ENCODE measurements around the gene SUSD5. TPM values are rescaled to one million over a fixed set of nuclear protein-coding genes. Genes with fewer than 3 reads are reported as not detected.
A peak's percentile ranks its signal among the peaks of the same experiment; 100 is the strongest.
"Not testable (repeated sequence)": the region's sequence is repeated elsewhere in the genome, so short reads cannot be mapped to it uniquely, and the experiment has no call there.

Gene SUSD5
- total RNA-seq, 1 experiment from 2014 or later, result not detected

DNA sequence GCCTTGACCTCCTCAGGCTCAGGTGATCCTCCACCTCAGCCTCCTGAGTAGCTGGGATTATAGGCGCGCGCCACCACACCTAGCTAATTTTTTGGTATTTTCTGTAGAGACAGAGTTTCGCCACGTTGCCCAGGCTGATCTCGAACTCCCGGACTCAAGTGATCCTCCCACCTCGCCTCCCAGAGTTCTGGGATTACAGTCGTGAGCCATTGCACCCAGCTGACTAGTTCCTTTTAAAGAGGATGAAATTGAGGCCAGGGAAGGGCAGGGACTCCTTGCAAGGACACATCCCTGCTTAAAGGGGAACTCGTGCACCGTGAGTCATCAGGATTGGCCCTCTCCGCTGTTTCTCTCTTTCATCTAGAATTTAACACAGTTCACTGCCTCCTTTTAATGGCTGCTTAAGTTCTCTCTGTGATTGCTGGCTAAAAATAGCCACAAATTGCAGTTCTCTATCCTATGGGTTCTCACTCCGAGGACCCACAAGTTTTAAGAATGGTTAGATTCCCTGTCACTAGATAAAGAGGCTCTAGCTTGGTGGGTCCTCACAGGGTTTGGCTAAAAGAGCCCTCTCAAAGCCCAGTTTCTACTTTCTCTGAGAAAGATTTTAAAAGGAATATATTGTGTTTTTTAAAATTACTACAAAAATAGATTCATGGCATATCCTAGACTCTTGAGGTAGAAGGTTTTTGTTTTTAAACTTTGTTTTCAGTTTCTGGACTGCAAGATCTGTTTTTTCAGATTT, 103.4 kb downstream of the SUSD5 start:
- peaks cover 2% of the 10 kb centered on the region; the same call in 1 of the 2 replicates for H3K36me3 ChIP-seq (ENCODE audit: insufficient read depth, low read length)
- H3K4me3 ChIP-seq (ENCODE audit: low read length), result peak overlapping the region; percentile 76
- peak overlapping the region; percentile 73 for H3K27ac ChIP-seq (ENCODE audit: low read length)
- H3K4me1 ChIP-seq (ENCODE audit: low read length), result peaks cover 29% of the 10 kb centered on the region
- H4K20me1 ChIP-seq (ENCODE audit: insufficient read depth, low read depth, low read length), result no peaks in the 10 kb centered on the region
- no peaks in the 10 kb centered on the region for H3K27me3 ChIP-seq (ENCODE audit: low read length)
- peaks cover 43% of the 10 kb centered on the region for H3K79me2 ChIP-seq (ENCODE audit: low read length)
- peak; percentile 87 for DNase-seq
- H3K9me2 ChIP-seq (replicated peaks; ENCODE audit: insufficient read depth, low read length), result no peaks in the 10 kb centered on the region
- H2AFZ ChIP-seq (ENCODE audit: low read length), result peak overlapping the region; percentile 95
- H3K4me2 ChIP-seq (ENCODE audit: low read depth, low read length, poor library complexity, severe bottlenecking), result peak overlapping the region; percentile 91
- H3K9ac ChIP-seq (ENCODE audit: low read length), result peak overlapping the region; percentile 91
- H3K9me3 ChIP-seq (ENCODE audit: low read length), result no peaks in the 10 kb centered on the region

DNA sequence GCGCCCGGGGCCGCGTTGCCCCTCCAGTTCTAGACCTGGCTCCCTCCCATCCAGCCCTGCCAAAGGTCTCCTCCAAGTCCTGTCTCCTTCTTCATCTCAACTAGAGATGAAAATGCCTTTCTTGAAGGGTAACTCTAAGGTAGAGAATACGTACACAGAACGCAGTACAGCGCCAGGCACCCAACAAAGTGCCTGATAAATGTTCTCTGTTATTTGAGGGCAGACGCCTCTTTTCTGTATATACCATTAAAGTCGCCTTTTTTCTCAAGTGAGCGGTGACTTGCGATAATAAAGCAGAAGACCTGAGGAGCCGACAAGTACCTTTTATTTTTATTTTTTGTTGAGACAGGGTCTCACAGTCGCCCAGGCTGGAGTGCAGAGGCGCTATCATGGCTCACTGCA, 104.0 kb downstream of the SUSD5 start:
- Histone ChIP-seq H3K9ac (ENCODE audit: low read length) (peak overlapping the region; percentile 91), H2AFZ (ENCODE audit: low read length) (peak overlapping the region; percentile 65; the same call in 1 of the 2 replicates)
- no peak for DNase-seq

DNA sequence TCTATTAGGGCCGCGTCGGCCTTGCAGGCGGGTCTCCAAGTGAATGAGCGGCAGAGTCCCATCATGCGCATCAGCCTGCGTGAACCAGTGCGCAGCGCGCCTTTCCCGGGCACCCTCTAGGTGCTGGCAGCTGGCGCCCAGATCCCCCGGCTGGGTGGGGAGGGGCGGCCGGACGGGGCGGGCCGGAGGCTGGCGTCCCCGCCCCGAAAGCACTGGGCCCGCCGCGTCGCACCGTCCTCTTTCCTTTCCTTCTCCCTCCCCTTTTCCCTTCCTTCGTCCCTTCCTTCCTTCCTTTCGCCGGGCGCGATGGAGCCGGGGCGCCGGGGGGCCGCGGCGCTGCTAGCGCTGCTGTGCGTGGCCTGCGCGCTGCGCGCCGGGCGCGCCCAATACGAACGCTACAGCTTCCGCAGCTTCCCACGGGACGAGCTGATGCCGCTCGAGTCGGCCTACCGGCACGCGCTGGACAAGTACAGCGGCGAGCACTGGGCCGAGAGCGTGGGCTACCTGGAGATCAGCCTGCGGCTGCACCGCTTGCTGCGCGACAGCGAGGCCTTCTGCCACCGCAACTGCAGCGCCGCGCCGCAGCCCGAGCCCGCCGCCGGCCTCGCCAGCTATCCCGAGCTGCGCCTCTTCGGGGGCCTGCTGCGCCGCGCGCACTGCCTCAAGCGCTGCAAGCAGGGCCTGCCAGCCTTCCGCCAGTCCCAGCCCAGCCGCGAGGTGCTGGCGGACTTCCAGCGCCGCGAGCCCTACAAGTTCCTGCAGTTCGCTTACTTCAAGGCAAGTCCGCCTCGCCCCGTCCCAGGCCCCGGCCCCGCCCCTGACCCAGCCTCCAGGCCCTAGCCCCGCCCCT, 104.6 kb downstream of the SUSD5 start, which contains the start of gene CRTAP:
Gene CRTAP (plus strand): TSS at position 243 of the 850 bp plus-strand sequence. CDS start 64 bp downstream, at position 307.
- Histone ChIP-seq H3K79me2 (ENCODE audit: low read length) (peaks cover 43% of the 10 kb centered on the region), H4K20me1 (ENCODE audit: insufficient read depth, low read depth, low read length) (no peaks in the 10 kb centered on the region), H3K4me1 (ENCODE audit: low read length) (peaks cover 29% of the 10 kb centered on the region), H3K27ac (ENCODE audit: low read length) (peak within 1 kb of the TSS; percentile 87), H3K9me3 (ENCODE audit: low read length) (no peaks in the 10 kb centered on the region), H3K27me3 (ENCODE audit: low read length) (no peaks in the 10 kb centered on the region), H3K4me2 (ENCODE audit: low read depth, low read length, poor library complexity, severe bottlenecking) (peak within 1 kb of the TSS; percentile 91), H3K9me2 (replicated peaks; ENCODE audit: insufficient read depth, low read length) (no peaks in the 10 kb centered on the region), H3K9ac (ENCODE audit: low read length) (peak within 1 kb of the TSS; percentile 91), H2AFZ (ENCODE audit: low read length) (peak within 1 kb of the TSS; percentile 65), H3K4me3 (ENCODE audit: low read length) (peak within 1 kb of the TSS; percentile 76), H3K36me3 (ENCODE audit: insufficient read depth, low read length) (no peaks in the 10 kb centered on the region)
- peak; percentile 98 for DNase-seq

More for the DNA sequence above, 104.0 kb downstream of the SUSD5 start:
- Histone ChIP-seq H3K4me3 (ENCODE audit: low read length) (peak overlapping the region; percentile 76), H3K9me2 (replicated peaks; ENCODE audit: insufficient read depth, low read length) (no peaks in the 10 kb centered on the region), H4K20me1 (ENCODE audit: insufficient read depth, low read depth, low read length) (no peaks in the 10 kb centered on the region), H3K36me3 (ENCODE audit: insufficient read depth, low read length) (no peaks in the 10 kb centered on the region), H3K4me2 (ENCODE audit: low read depth, low read length, poor library complexity, severe bottlenecking) (peak overlapping the region; percentile 91), H3K27me3 (ENCODE audit: low read length) (no peaks in the 10 kb centered on the region), H3K27ac (ENCODE audit: low read length) (peak overlapping the region; percentile 73), H3K4me1 (ENCODE audit: low read length) (peaks cover 29% of the 10 kb centered on the region), H3K79me2 (ENCODE audit: low read length) (peaks cover 43% of the 10 kb centered on the region), H3K9me3 (ENCODE audit: low read length) (no peaks in the 10 kb centered on the region)

DNA sequence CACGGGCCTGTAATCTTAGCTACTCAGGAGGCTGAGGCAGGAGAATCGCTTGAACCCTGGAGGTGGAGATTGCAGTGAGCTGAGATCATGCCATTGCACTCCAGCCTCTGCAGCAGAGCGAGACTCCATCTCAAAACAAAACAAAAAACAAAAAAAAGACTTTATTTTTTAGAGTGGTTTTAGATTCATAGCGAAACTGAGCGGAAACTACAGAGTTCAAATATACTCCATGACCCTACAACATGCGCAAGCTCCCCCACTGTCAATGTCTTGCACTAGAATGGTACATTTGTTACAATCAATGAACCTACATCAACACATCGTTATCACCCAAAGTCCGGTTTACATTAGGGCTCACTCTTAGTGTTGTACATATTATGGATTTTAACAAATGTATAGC, 107.0 kb downstream of the SUSD5 start:
- DNase-seq, result no peak
- no peak overlapping the region for H3K9ac ChIP-seq (ENCODE audit: low read length)

DNA sequence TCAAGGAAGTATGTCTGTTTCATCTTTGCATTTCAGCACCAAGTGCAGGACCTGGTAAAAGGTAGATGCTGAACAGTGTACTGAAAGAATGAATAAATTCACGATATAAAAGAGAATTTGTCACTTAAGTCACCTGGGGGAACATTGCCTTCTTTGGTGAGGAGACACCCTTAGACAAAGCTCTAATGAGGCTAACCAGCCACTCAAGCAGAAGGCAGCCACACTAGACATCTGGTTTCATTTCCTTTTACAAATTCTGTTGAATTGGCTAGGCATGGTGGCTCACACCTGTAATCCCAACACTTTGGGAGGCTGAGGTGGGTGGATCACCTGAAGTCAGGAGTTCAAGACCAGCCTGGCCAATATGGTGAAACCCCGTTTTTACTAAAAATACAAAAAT, 111.8 kb downstream of the SUSD5 start:
- H3K9me3 ChIP-seq (ENCODE audit: low read length); H3K27me3 ChIP-seq (ENCODE audit: low read length); H3K4me3 ChIP-seq (ENCODE audit: low read length); H3K79me2 ChIP-seq (ENCODE audit: low read length); H4K20me1 ChIP-seq (ENCODE audit: insufficient read depth, low read depth, low read length); H3K9me2 ChIP-seq (replicated peaks; ENCODE audit: insufficient read depth, low read length); H2AFZ ChIP-seq (ENCODE audit: low read length); H3K36me3 ChIP-seq (ENCODE audit: insufficient read depth, low read length); H3K27ac ChIP-seq (ENCODE audit: low read length); H3K4me1 ChIP-seq (ENCODE audit: low read length); H3K4me2 ChIP-seq (ENCODE audit: low read depth, low read length, poor library complexity, severe bottlenecking); DNase-seq; H3K9ac ChIP-seq (ENCODE audit: low read length): not testable (repeated sequence)

More for the DNA sequence above, 107.0 kb downstream of the SUSD5 start:
- Histone ChIP-seq H3K27ac (ENCODE audit: low read length) (no peak overlapping the region), H3K79me2 (ENCODE audit: low read length) (peaks cover 21% of the 10 kb centered on the region), H3K4me2 (ENCODE audit: low read depth, low read length, poor library complexity, severe bottlenecking) (no peak overlapping the region), H3K9me3 (ENCODE audit: low read length) (no peaks in the 10 kb centered on the region), H3K4me3 (ENCODE audit: low read length) (no peak overlapping the region), H3K36me3 (ENCODE audit: insufficient read depth, low read length) (no peaks in the 10 kb centered on the region), H2AFZ (ENCODE audit: low read length) (no peak overlapping the region), H3K27me3 (ENCODE audit: low read length) (no peaks in the 10 kb centered on the region), H3K4me1 (ENCODE audit: low read length) (peaks cover 29% of the 10 kb centered on the region), H4K20me1 (ENCODE audit: insufficient read depth, low read depth, low read length) (no peaks in the 10 kb centered on the region), H3K9me2 (replicated peaks; ENCODE audit: insufficient read depth, low read length) (no peaks in the 10 kb centered on the region)

DNA sequence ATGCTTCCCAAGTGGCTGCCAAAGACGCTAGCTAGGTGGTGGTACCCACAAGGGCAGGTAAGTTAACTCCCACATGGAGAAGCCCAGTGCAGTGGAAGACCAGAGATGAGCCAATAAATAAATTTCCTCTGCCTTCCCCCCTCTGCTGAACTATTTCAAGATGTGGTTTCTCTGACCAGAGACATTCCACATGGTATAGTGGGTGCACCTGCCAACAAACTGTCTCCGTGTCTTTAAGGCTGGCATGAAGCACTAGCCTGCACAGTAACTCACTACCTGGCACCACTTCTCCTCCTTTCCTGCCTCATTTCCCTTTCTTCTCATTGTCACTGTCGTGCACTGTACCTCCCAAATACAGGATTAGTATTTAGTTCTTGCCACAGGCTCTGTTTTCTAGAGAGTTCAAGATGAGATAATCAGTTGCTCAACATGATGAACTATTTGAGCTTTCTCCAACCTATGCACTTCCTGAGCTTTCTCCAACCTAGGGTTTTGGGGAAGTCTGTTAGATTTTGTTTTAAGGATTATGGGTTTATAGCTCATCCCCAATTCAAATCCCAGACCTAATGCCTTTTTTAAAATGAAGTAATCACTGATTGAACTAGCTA, 113.2 kb downstream of the SUSD5 start:
- Histone ChIP-seq H3K9ac (ENCODE audit: low read length) (no peak overlapping the region), H3K27ac (ENCODE audit: low read length) (no peak overlapping the region), H3K9me2 (replicated peaks; ENCODE audit: insufficient read depth, low read length) (no peaks in the 10 kb centered on the region), H3K4me2 (ENCODE audit: low read depth, low read length, poor library complexity, severe bottlenecking) (no peak overlapping the region), H2AFZ (ENCODE audit: low read length) (no peak overlapping the region), H3K4me1 (ENCODE audit: low read length) (no peaks in the 10 kb centered on the region), H4K20me1 (ENCODE audit: insufficient read depth, low read depth, low read length) (no peaks in the 10 kb centered on the region), H3K79me2 (ENCODE audit: low read length) (no peaks in the 10 kb centered on the region), H3K36me3 (ENCODE audit: insufficient read depth, low read length) (no peaks in the 10 kb centered on the region), H3K9me3 (ENCODE audit: low read length) (no peaks in the 10 kb centered on the region), H3K27me3 (ENCODE audit: low read length) (no peaks in the 10 kb centered on the region), H3K4me3 (ENCODE audit: low read length) (no peak overlapping the region)
- no peak for DNase-seq

DNA sequence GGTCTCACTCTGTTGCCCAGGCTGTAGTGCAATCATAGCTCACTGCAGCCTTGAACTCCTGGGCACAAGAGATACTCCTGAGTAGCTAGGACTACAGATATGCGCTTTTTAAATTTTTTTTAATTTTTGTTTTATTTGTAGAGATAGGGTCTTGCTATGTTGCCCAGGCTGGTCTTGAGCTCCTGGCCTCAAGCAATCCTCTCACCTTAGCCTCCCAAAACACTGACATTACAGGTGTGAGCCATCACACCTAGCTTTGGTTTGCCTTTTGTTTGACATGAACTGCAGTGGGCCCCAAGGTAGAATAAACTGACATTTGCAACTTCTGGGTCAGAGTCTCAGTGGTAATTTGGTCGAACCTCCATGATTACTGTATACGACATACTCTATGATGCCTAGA, 113.8 kb downstream of the SUSD5 start:
- Histone ChIP-seq H3K36me3 (ENCODE audit: insufficient read depth, low read length) (no peaks in the 10 kb centered on the region), H3K4me3 (ENCODE audit: low read length) (no peak overlapping the region), H3K4me1 (ENCODE audit: low read length) (no peaks in the 10 kb centered on the region), H3K4me2 (ENCODE audit: low read depth, low read length, poor library complexity, severe bottlenecking) (no peak overlapping the region), H3K9me3 (ENCODE audit: low read length) (no peaks in the 10 kb centered on the region), H3K9me2 (replicated peaks; ENCODE audit: insufficient read depth, low read length) (no peaks in the 10 kb centered on the region), H3K9ac (ENCODE audit: low read length) (no peak overlapping the region), H3K27ac (ENCODE audit: low read length) (no peak overlapping the region), H2AFZ (ENCODE audit: low read length) (no peak overlapping the region), H4K20me1 (ENCODE audit: insufficient read depth, low read depth, low read length) (no peaks in the 10 kb centered on the region), H3K79me2 (ENCODE audit: low read length) (no peaks in the 10 kb centered on the region), H3K27me3 (ENCODE audit: low read length) (no peaks in the 10 kb centered on the region)
- no peak for DNase-seq

DNA sequence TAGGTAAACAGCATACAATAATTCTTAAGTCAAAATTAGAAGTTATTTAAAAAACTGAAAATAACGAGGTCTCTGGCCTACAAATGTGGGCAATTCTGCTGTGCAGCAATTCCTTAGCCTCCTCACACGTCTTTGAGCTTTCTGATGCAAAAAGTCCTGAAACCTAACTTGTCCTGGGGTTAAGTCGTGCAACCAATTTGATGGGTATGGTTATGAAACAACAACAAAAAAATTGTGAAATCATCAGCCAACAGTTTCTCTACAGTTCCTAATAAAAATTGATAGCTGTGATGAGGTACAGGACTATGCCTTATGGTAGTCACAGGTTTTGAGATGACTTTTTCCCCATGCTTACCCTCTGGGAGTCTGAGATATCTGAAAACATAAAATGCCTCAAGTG, 115.1 kb downstream of the SUSD5 start:
- Histone ChIP-seq H2AFZ (ENCODE audit: low read length) (no peak overlapping the region), H3K27ac (ENCODE audit: low read length) (no peak overlapping the region), H3K79me2 (ENCODE audit: low read length) (no peaks in the 10 kb centered on the region), H3K4me2 (ENCODE audit: low read depth, low read length, poor library complexity, severe bottlenecking) (no peak overlapping the region), H3K36me3 (ENCODE audit: insufficient read depth, low read length) (no peaks in the 10 kb centered on the region), H3K27me3 (ENCODE audit: low read length) (no peaks in the 10 kb centered on the region), H3K4me3 (ENCODE audit: low read length) (no peak overlapping the region), H3K9me3 (ENCODE audit: low read length) (no peaks in the 10 kb centered on the region), H3K4me1 (ENCODE audit: low read length) (no peaks in the 10 kb centered on the region), H3K9ac (ENCODE audit: low read length) (no peak overlapping the region), H3K9me2 (replicated peaks; ENCODE audit: insufficient read depth, low read length) (no peaks in the 10 kb centered on the region), H4K20me1 (ENCODE audit: insufficient read depth, low read depth, low read length) (no peaks in the 10 kb centered on the region)
- DNase-seq, result no peak
